Measurements from ENCODE around the gene CD109.

- no peak for TF ChIP-seq POLR2AphosphoS5 (IDR thresholded peaks at IDR 0.05)
- TF ChIP-seq, protein P1, sequence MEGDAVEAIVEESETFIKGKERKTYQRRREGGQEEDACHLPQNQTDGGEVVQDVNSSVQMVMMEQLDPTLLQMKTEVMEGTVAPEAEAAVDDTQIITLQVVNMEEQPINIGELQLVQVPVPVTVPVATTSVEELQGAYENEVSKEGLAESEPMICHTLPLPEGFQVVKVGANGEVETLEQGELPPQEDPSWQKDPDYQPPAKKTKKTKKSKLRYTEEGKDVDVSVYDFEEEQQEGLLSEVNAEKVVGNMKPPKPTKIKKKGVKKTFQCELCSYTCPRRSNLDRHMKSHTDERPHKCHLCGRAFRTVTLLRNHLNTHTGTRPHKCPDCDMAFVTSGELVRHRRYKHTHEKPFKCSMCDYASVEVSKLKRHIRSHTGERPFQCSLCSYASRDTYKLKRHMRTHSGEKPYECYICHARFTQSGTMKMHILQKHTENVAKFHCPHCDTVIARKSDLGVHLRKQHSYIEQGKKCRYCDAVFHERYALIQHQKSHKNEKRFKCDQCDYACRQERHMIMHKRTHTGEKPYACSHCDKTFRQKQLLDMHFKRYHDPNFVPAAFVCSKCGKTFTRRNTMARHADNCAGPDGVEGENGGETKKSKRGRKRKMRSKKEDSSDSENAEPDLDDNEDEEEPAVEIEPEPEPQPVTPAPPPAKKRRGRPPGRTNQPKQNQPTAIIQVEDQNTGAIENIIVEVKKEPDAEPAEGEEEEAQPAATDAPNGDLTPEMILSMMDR (IDR thresholded peaks at IDR 0.05): no peak
- no peak for TF ChIP-seq POLR2A (IDR thresholded peaks at IDR 0.05)
These were observed 127.8 kb downstream of the CD109 start for GRCh38 chr6:73823832-73824231.
